Trophoblast cell (in vitro differentiated cells and primary cell): ENCODE results near the gene HOXB7.

Experiments used
- DNase-seq, 2 donors: peaks; one replicate each; pipeline ENCODE4 v3.0.0-alpha.2; 2016
- H2AFZ ChIP-seq: 2 replicates; pipeline ENCODE4 v1.6.1; 2013; ENCODE audit warnings: low read length, moderate library complexity, mild to moderate bottlenecking; ENCODE audit not compliant: insufficient read depth, poor library complexity
- H2AK5ac ChIP-seq: 2 replicates; pipeline ENCODE4 v1.6.1; 2013; ENCODE audit warnings: mild to moderate bottlenecking, low read length
- H2BK120ac ChIP-seq: 2 replicates; pipeline ENCODE4 v1.6.1; 2013; ENCODE audit warnings: low read length, mild to moderate bottlenecking, moderate library complexity; ENCODE audit not compliant: insufficient read depth, poor library complexity
- H2BK12ac ChIP-seq: 2 replicates; pipeline ENCODE4 v1.6.1; 2013; ENCODE audit warnings: mild to moderate bottlenecking, low read length, moderate library complexity
- H2BK5ac ChIP-seq: 2 replicates; pipeline ENCODE4 v1.6.1; 2013; ENCODE audit warnings: low read length, low read depth, moderate library complexity, mild to moderate bottlenecking; ENCODE audit not compliant: poor library complexity
- H3K14ac ChIP-seq: 2 replicates; pipeline ENCODE4 v1.6.1; 2013; ENCODE audit warnings: mild to moderate bottlenecking, low read length
- H3K18ac ChIP-seq: 2 replicates; pipeline ENCODE4 v1.6.1; 2013; ENCODE audit warnings: mild to moderate bottlenecking, low read length
- H3K23ac ChIP-seq: 2 replicates; pipeline ENCODE4 v1.6.1; 2013; ENCODE audit warnings: low read length
- H3K27ac ChIP-seq: 2 replicates; pipeline ENCODE4 v1.5.1; 2013; ENCODE audit warnings: low read depth, mild to moderate bottlenecking, inconsistent platforms, low read length, moderate library complexity
- H3K27me3 ChIP-seq: 2 replicates; pipeline ENCODE4 v1.6.1; 2013; ENCODE audit warnings: inconsistent platforms, mild to moderate bottlenecking, low read length, moderate library complexity; ENCODE audit not compliant: insufficient read depth
- H3K36me3 ChIP-seq, 2 experiments: 1 replicate in 1 of 2; 2 replicates in 1 of 2; pipeline ENCODE4 v1.6.1; 2013; ENCODE audit warnings: low read length in 2 of 2, mild to moderate bottlenecking in 2 of 2, moderate library complexity in 1 of 2; ENCODE audit not compliant: insufficient read depth in 2 of 2, control insufficient read depth in 1 of 2
- H3K4ac ChIP-seq: 2 replicates; pipeline ENCODE4 v1.6.1; 2013; ENCODE audit warnings: low read depth, mild to moderate bottlenecking, low read length, moderate library complexity
- H3K4me1 ChIP-seq, 2 experiments: 1 replicate in 1 of 2; 2 replicates in 1 of 2; pipeline ENCODE4 v1.6.1; 2013; ENCODE audit warnings: low read length in 2 of 2, mild to moderate bottlenecking in 2 of 2, moderate library complexity in 1 of 2; ENCODE audit not compliant: insufficient read depth in 2 of 2, control insufficient read depth in 1 of 2
- H3K4me2 ChIP-seq: 2 replicates; pipeline ENCODE4 v1.6.1; 2013; ENCODE audit warnings: inconsistent platforms, mild to moderate bottlenecking, low read length, moderate library complexity
- H3K4me3 ChIP-seq: 2 replicates; pipeline ENCODE4 v1.5.1; 2013; ENCODE audit warnings: mild to moderate bottlenecking, low read depth, low read length, inconsistent platforms
- H3K79me1 ChIP-seq: one replicate; pipeline ENCODE4 v1.6.1; 2013; ENCODE audit warnings: low read length
- H3K79me2 ChIP-seq: 2 replicates; pipeline ENCODE4 v1.6.1; 2013; ENCODE audit warnings: low read length, mild to moderate bottlenecking; ENCODE audit not compliant: control insufficient read depth, insufficient read depth, poor library complexity
- H3K9ac ChIP-seq: 2 replicates; pipeline ENCODE4 v1.6.1; 2013; ENCODE audit warnings: mild to moderate bottlenecking, low read length
- H3K9me3 ChIP-seq: 2 replicates; pipeline ENCODE4 v1.6.1; 2013; ENCODE audit warnings: low read depth, mild to moderate bottlenecking, control low read depth, inconsistent platforms, low read length; ENCODE audit not compliant: insufficient read depth
- H4K12ac ChIP-seq: 2 replicates; pipeline ENCODE4 v1.6.1; 2013; ENCODE audit warnings: low read depth, mild to moderate bottlenecking, low read length, moderate library complexity
- H4K8ac ChIP-seq: 2 replicates; pipeline ENCODE4 v1.6.1; 2013; ENCODE audit warnings: low read depth, mild to moderate bottlenecking, low read length, moderate library complexity
- H4K91ac ChIP-seq: one replicate; pipeline ENCODE4 v1.6.1; 2013; ENCODE audit warnings: low read depth, mild to moderate bottlenecking, low read length, moderate library complexity
- WGBS: extraction: QIAGEN DNeasy Blood & Tissue Kit; methylation state at CpG from one replicate; pipeline ENCODE4 v1.1.7; 2013; ENCODE audit warnings: missing lambda C conversion rate; ENCODE audit not compliant: insufficient read length, insufficient coverage; ENCODE audit errors: extremely low coverage; 5-methylcytosine and 5-hydroxymethylcytosine counted together

Gene HOXB7

GRCh38 chr17:48627118-48627597, 16.3 kb upstream of the HOXB7 start:
- H3K23ac ChIP-seq: no peak overlapping the region
- no peak overlapping the region for H3K18ac ChIP-seq
- no peak overlapping the region for H3K27ac ChIP-seq
- H4K91ac ChIP-seq: no peak overlapping the region
- H3K79me2 ChIP-seq: no peaks in the 10 kb centered on the region
- H2BK120ac ChIP-seq: no peak overlapping the region
- H4K8ac ChIP-seq: no peak overlapping the region
- no peak overlapping the region for H2AK5ac ChIP-seq
- no peaks in the 10 kb centered on the region for H3K36me3 ChIP-seq
- no peak overlapping the region for H2AFZ ChIP-seq
- WGBS: no CpG with 5 or more reads among the region's 5 CpGs
- H3K14ac ChIP-seq: no peak overlapping the region
- DNase-seq: no peak
- no peaks in the 10 kb centered on the region for H3K79me1 ChIP-seq
- H2BK12ac ChIP-seq: no peak overlapping the region
- H2BK5ac ChIP-seq: no peak overlapping the region
- H3K4me3 ChIP-seq: no peak overlapping the region
- H3K4me2 ChIP-seq: no peak overlapping the region
- H3K27me3 ChIP-seq: peaks cover 95% of the 10 kb centered on the region
- peaks cover 8 to 16% of the 10 kb centered on the region in 2 experiments for H3K4me1 ChIP-seq
- H4K12ac ChIP-seq: no peak overlapping the region
- H3K9me3 ChIP-seq: peaks cover 7% of the 10 kb centered on the region
- no peak overlapping the region for H3K4ac ChIP-seq
- H3K9ac ChIP-seq: no peak overlapping the region

DNA sequence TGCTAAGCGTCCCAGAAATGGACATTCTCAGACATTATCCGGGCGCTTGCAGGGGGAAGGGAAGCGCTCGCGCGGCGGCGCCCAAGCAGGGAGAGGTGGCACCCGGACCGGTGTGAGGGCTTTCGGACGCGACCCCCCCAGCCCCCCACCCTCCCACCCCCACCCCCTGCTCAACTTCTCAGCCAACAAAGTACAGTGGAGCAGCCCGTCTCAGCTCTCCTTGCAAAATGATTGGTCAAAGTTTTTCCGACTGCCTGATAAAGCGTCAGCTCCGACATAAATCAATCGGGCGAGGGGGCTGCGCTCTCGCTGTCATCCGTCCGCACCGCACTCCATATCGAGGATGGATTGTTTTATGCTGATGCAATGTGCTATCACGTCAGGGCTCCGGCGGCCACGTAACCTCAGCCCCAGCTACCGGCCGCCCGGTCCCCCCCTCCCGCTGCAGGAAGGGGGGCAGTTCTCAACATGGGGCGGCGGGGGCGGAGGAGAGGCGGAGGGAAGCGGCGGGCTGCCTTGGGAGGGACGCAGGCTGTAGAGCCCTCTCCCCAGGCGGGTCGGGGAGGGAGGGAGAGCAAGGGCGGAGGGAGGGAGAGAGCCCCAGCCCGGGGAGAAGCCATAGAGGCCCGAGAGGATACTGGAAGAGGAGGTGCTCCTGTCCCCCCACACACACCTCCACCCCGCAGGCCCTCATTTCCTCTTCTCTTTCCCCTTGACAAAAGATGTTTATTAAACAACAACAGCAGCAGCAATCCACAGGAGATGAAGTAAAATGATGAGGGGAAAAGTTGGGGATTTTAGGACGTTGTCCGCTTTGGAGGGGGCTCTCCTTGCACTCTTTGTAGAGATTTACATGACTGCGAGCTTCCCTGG, 15.7 kb upstream of the HOXB7 start, which contains the start of gene HOXB9:
Gene HOXB9 (minus strand): TSS at position 114 of the 873 bp plus-strand sequence. CDS start 89 bp downstream, at position 25.
- Histone ChIP-seq H4K12ac (no peak within 1 kb of the TSS), H2AK5ac (no peak within 1 kb of the TSS), H4K8ac (no peak within 1 kb of the TSS), H3K36me3 (no peaks in the 10 kb centered on the region), H3K23ac (no peak within 1 kb of the TSS), H3K4ac (no peak within 1 kb of the TSS), H3K4me1 (peaks cover 8 to 17% of the 10 kb centered on the region in 2 experiments), H2AFZ (peak within 1 kb of the TSS; percentile 69), H3K9ac (no peak within 1 kb of the TSS), H3K27me3 (peaks cover 95% of the 10 kb centered on the region), H2BK12ac (no peak within 1 kb of the TSS), H2BK5ac (no peak within 1 kb of the TSS), H3K14ac (no peak within 1 kb of the TSS), H3K27ac (no peak within 1 kb of the TSS), H3K9me3 (peaks cover 9% of the 10 kb centered on the region), H3K79me1 (no peaks in the 10 kb centered on the region), H2BK120ac (no peak within 1 kb of the TSS), H3K4me2 (peak within 1 kb of the TSS; percentile 83), H4K91ac (no peak within 1 kb of the TSS), H3K79me2 (no peaks in the 10 kb centered on the region), H3K4me3 (peak within 1 kb of the TSS; percentile 21), H3K18ac (no peak within 1 kb of the TSS)
- no peak for DNase-seq
- no CpG with 5 or more reads among the region's 50 CpGs for WGBS

DNA sequence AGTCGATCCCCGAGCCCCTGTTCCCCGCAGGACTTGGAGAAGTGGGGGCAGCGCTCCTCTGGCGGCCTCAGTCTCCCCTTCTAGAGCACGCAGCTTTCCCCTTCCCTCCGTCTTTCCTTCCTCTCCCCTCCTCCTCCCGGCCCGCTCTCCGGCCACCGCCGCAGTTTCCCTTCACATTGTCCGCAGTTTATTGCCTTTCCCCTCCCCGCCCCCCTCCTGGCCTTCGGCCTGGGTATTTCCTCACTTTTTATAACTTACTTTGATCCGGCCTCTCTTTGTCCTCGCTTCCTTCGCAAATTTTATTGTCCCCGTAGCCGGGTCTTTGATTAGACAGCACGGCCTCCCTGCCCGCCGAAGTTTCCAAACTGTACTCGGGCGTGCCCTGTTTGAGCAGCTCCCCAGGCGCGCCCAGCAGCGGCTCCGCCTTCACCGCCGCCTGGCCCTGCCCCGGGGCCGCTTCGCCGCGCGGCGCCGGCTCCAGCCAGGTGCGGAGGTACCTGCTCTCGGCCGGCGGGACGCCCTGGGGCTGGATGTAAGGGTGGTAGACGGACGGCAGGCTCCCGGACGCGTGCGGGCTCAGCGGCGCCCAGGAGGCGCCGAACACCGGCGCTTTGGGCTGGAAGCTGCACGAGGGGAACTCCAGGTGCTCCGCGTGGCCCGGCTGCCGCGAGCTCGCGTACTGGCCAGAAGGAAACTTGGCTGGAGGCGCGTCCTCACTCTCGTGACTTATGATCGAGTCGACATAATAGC, 14.9 kb upstream of the HOXB7 start:
- no peak overlapping the region for H3K27ac ChIP-seq
- H3K9me3 ChIP-seq: peaks cover 9% of the 10 kb centered on the region
- peaks cover 95% of the 10 kb centered on the region for H3K27me3 ChIP-seq
- H3K36me3 ChIP-seq: no peaks in the 10 kb centered on the region
- no peak overlapping the region for H2BK12ac ChIP-seq
- H4K12ac ChIP-seq: no peak overlapping the region
- H4K8ac ChIP-seq: no peak overlapping the region
- no peak overlapping the region for H3K14ac ChIP-seq
- H3K4me3 ChIP-seq: peak overlapping the region; percentile 21
- no peaks in the 10 kb centered on the region for H3K79me1 ChIP-seq
- H3K18ac ChIP-seq: no peak overlapping the region
- H3K9ac ChIP-seq: no peak overlapping the region
- H3K4ac ChIP-seq: no peak overlapping the region
- peaks cover 8 to 18% of the 10 kb centered on the region in 2 experiments for H3K4me1 ChIP-seq
- no peaks in the 10 kb centered on the region for H3K79me2 ChIP-seq
- H3K23ac ChIP-seq: no peak overlapping the region
- no peak overlapping the region for H4K91ac ChIP-seq
- no peak overlapping the region for H2BK5ac ChIP-seq
- H2BK120ac ChIP-seq: no peak overlapping the region
- peak overlapping the region; percentile 69 for H2AFZ ChIP-seq
- H3K4me2 ChIP-seq: peak overlapping the region; percentile 83
- no CpG with 5 or more reads among the region's 69 CpGs for WGBS
- DNase-seq: peak; percentile 63 to 76
- no peak overlapping the region for H2AK5ac ChIP-seq

- Histone ChIP-seq H3K79me1 (no peaks in the 10 kb centered on the region), H4K8ac (no peak overlapping the region), H2AK5ac (no peak overlapping the region), H3K4me1 (peaks cover 8 to 18% of the 10 kb centered on the region in 2 experiments), H3K9me3 (peaks cover 13% of the 10 kb centered on the region), H3K9ac (no peak overlapping the region), H3K4ac (no peak overlapping the region), H2BK120ac (no peak overlapping the region), H3K18ac (no peak overlapping the region), H3K27me3 (peaks cover 96% of the 10 kb centered on the region), H3K79me2 (no peaks in the 10 kb centered on the region), H3K4me2 (peak overlapping the region; percentile 83), H2BK12ac (no peak overlapping the region), H3K36me3 (no peaks in the 10 kb centered on the region), H3K27ac (no peak overlapping the region), H2BK5ac (no peak overlapping the region), H4K12ac (no peak overlapping the region), H3K14ac (no peak overlapping the region), H3K23ac (no peak overlapping the region), H4K91ac (no peak overlapping the region), H2AFZ (peak overlapping the region; percentile 69), H3K4me3 (peak overlapping the region; percentile 21)
- DNase-seq: no peak
- WGBS: no CpG with 5 or more reads among the region's 66 CpGs
Measured at GRCh38 chr17:48624544-48625494, 14.0 kb upstream of the HOXB7 start.
